H9 (cell line): ENCODE results near the gene CSRNP3. TPM values are rescaled to one million over a fixed set of nuclear protein-coding genes. Genes with fewer than 3 reads are reported as not detected.

ENCODE experiments used
- DNase-seq: peaks from one replicate; pipeline ENCODE4 v3.0.0-alpha.2; 2017
- H2AFZ ChIP-seq: one replicate; pipeline ENCODE4 v1.6.1; 2013; ENCODE audit warnings: mild to moderate bottlenecking, low read length, control low read depth, moderate library complexity
- H2AK5ac ChIP-seq: 2 replicates; pipeline ENCODE4 v1.6.1; 2013; ENCODE audit warnings: low read length, control low read depth, mixed read lengths; ENCODE audit not compliant: insufficient read length
- H2BK120ac ChIP-seq: one replicate; pipeline ENCODE4 v1.6.1; 2013; ENCODE audit warnings: low read depth, mild to moderate bottlenecking, low read length, control low read depth, inconsistent platforms; ENCODE audit not compliant: poor library complexity, severe bottlenecking
- H2BK12ac ChIP-seq: 2 replicates; pipeline ENCODE4 v1.6.1; 2013; ENCODE audit warnings: low read length, control low read depth, mixed read lengths, low read depth; ENCODE audit not compliant: insufficient read length
- H2BK15ac ChIP-seq: 2 replicates; pipeline ENCODE4 v1.6.1; 2013; ENCODE audit warnings: low read depth, low read length, control low read depth
- H2BK20ac ChIP-seq: one replicate; pipeline ENCODE4 v1.6.1; 2013; ENCODE audit warnings: low read depth, mild to moderate bottlenecking, low read length, control low read depth, inconsistent platforms; ENCODE audit not compliant: poor library complexity, severe bottlenecking
- H2BK5ac ChIP-seq: 2 replicates; pipeline ENCODE4 v1.6.1; 2013; ENCODE audit warnings: low read length, control low read depth, mixed read lengths; ENCODE audit not compliant: insufficient read length
- H3K14ac ChIP-seq: 2 replicates; pipeline ENCODE4 v1.6.1; 2013; ENCODE audit warnings: low read length, control low read depth; ENCODE audit not compliant: insufficient read depth
- H3K18ac ChIP-seq: 2 replicates; pipeline ENCODE4 v1.6.1; 2013; ENCODE audit warnings: low read depth, mild to moderate bottlenecking, mixed read lengths, low read length, control low read depth; ENCODE audit not compliant: insufficient read length
- H3K23ac ChIP-seq: 2 replicates; pipeline ENCODE4 v1.6.1; 2013; ENCODE audit warnings: low read length, control low read depth, mixed read lengths, low read depth; ENCODE audit not compliant: insufficient read length
- H3K23me2 ChIP-seq: 2 replicates; pipeline ENCODE4 v1.6.1; 2013; ENCODE audit warnings: low read depth, mild to moderate bottlenecking, mixed read lengths, low read length, control low read depth; ENCODE audit not compliant: insufficient read length, poor library complexity, severe bottlenecking
- H3K27ac ChIP-seq: 2 replicates; pipeline ENCODE4 v1.5.1; 2013; ENCODE audit warnings: low read length, control low read depth, mixed read lengths, low read depth; ENCODE audit not compliant: insufficient read length
- H3K27me3 ChIP-seq: 2 replicates; pipeline ENCODE4 v1.6.1; 2013; ENCODE audit warnings: low read length, control low read depth, inconsistent platforms; ENCODE audit not compliant: insufficient read depth
- H3K4ac ChIP-seq: 2 replicates; pipeline ENCODE4 v1.6.1; 2013; ENCODE audit warnings: low read depth, mild to moderate bottlenecking, control low read depth, inconsistent platforms, low read length, moderate library complexity
- H3K4me1 ChIP-seq: 2 replicates; pipeline ENCODE4 v1.6.1; 2013; ENCODE audit warnings: low read length, control low read depth, inconsistent platforms; ENCODE audit not compliant: insufficient read depth
- H3K4me2 ChIP-seq: 2 replicates; pipeline ENCODE4 v1.6.1; 2013; ENCODE audit warnings: low read length, control low read depth, mixed read lengths; ENCODE audit not compliant: insufficient read length, insufficient read depth
- H3K56ac ChIP-seq: 2 replicates; pipeline ENCODE4 v1.6.1; 2013; ENCODE audit warnings: low read depth, mild to moderate bottlenecking, mixed read lengths, low read length, control low read depth; ENCODE audit not compliant: insufficient read length
- H3K79me1 ChIP-seq: 2 replicates; pipeline ENCODE4 v1.6.1; 2013; ENCODE audit warnings: low read depth, mild to moderate bottlenecking, moderate library complexity, low read length, control low read depth, inconsistent platforms; ENCODE audit not compliant: insufficient read depth, poor library complexity, severe bottlenecking
- H3K79me2 ChIP-seq: 2 replicates; pipeline ENCODE4 v1.6.1; 2013; ENCODE audit warnings: low read length, control low read depth, inconsistent platforms; ENCODE audit not compliant: insufficient read depth
- H3K9ac ChIP-seq: 2 replicates; pipeline ENCODE4 v1.6.1; 2013; ENCODE audit warnings: low read length, control low read depth, mixed read lengths; ENCODE audit not compliant: insufficient read length; ENCODE audit errors: extremely low read depth
- H3K9me3 ChIP-seq: one replicate; pipeline ENCODE4 v1.6.1; 2013; ENCODE audit warnings: low read depth, low read length, inconsistent platforms; ENCODE audit not compliant: control insufficient read depth
- H3T11ph ChIP-seq: one replicate; pipeline ENCODE4 v1.6.1; 2013; ENCODE audit warnings: mild to moderate bottlenecking, low read length, control low read depth, inconsistent platforms
- H4K20me1 ChIP-seq: one replicate; pipeline ENCODE4 v1.6.1; 2013; ENCODE audit not compliant: control insufficient read depth, insufficient read length, insufficient read depth
- H4K5ac ChIP-seq: 2 replicates; pipeline ENCODE4 v1.6.1; 2013; ENCODE audit warnings: low read depth, mild to moderate bottlenecking, mixed read lengths, low read length, control low read depth; ENCODE audit not compliant: insufficient read length
- H4K8ac ChIP-seq: replicated peaks from 2 replicates; pipeline ENCODE4 v1.6.1; 2013; ENCODE audit warnings: low read length, control low read depth, mixed read lengths, low read depth; ENCODE audit not compliant: insufficient read length
- H4K91ac ChIP-seq: 2 replicates; pipeline ENCODE4 v1.6.1; 2013; ENCODE audit warnings: low read depth, mild to moderate bottlenecking, moderate library complexity, mixed read lengths, low read length, control low read depth; ENCODE audit not compliant: insufficient read length
- H3K27ac Mint-ChIP-seq, 3 experiments: 2 replicates in 2 of 3; 3 replicates in 1 of 3; pipeline ENCODE4 v1.8.0; 2020 to 2021; ENCODE audit warnings: mixed read lengths in 3 of 3, mild to moderate bottlenecking in 1 of 3, moderate library complexity in 1 of 3
- H3K27me3 Mint-ChIP-seq: 2 replicates; pipeline ENCODE4 v1.8.0; 2021; ENCODE audit warnings: low read depth, mild to moderate bottlenecking, moderate library complexity, mixed read lengths
- H3K36me3 Mint-ChIP-seq, 3 experiments: 2 replicates in 2 of 3; 3 replicates in 1 of 3; pipeline ENCODE4 v1.8.0; 2020 to 2021; ENCODE audit warnings: low read depth in 3 of 3, mixed read lengths in 3 of 3; ENCODE audit not compliant: insufficient read depth in 1 of 3
- H3K4me1 Mint-ChIP-seq, 2 experiments: 2 replicates each; pipeline ENCODE4 v1.8.0; 2020; ENCODE audit warnings: mixed read lengths in 2 of 2
- H3K4me3 Mint-ChIP-seq, 2 experiments: 2 replicates in 1 of 2; 3 replicates in 1 of 2; pipeline ENCODE4 v1.8.0; 2020 to 2021; ENCODE audit warnings: mild to moderate bottlenecking in 2 of 2, mixed read lengths in 2 of 2, moderate library complexity in 1 of 2
- H3K9me3 Mint-ChIP-seq, 2 experiments: 2 replicates in 1 of 2; 3 replicates in 1 of 2; pipeline ENCODE4 v1.8.0; 2020; ENCODE audit warnings: mild to moderate bottlenecking in 2 of 2, mixed read lengths in 2 of 2, moderate library complexity in 1 of 2
- CTCF ChIP-seq: fragments of 200-600 bp; sonication (generic); conservative IDR thresholded peaks from 3 replicates; pipeline ENCODE4 v1.8.0; 2021; ENCODE audit warnings: antibody characterized with exemption, mild to moderate bottlenecking
- WGBS: extraction: QIAGEN DNeasy Blood & Tissue Kit; methylation state at CpG from one replicate; pipeline ENCODE4 v1.1.7; 2013; ENCODE audit warnings: missing lambda C conversion rate, low lambda C conversion rate, mixed read lengths; ENCODE audit not compliant: insufficient read length; ENCODE audit errors: extremely low coverage; 5-methylcytosine and 5-hydroxymethylcytosine counted together
- total RNA-seq: library from RNA; stranded (reverse); gene quantifications from 2 replicates; pipeline ENCODE4 v1.2.1, GENCODE V29; 2021

The CSRNP3 gene
- total RNA-seq, 1 experiment from 2014 or later: 3.6 TPM

GRCh38 chr2:165567273-165567672 lies 97.8 kb downstream of the CSRNP3 start:
- Histone ChIP-seq H3K18ac (no peak overlapping the region), H3K56ac (no peak overlapping the region), H3K4ac (no peak overlapping the region), H2BK5ac (no peak overlapping the region), H3K23me2 (no peaks in the 10 kb centered on the region), H3K9me3 (no peaks in the 10 kb centered on the region), H3K4me2 (no peak overlapping the region), H3K79me2 (no peaks in the 10 kb centered on the region), H3T11ph (no peak overlapping the region), H3K9ac (no peak overlapping the region), H3K4me1 (peaks cover under 1% of the 10 kb centered on the region; the same call in 1 of the 2 replicates), H2AFZ (no peak overlapping the region), H4K91ac (no peak overlapping the region), H2BK12ac (no peak overlapping the region), H3K27ac (no peak overlapping the region), H2BK120ac (no peak overlapping the region), H3K23ac (no peak overlapping the region), H3K79me1 (no peaks in the 10 kb centered on the region), H4K20me1 (no peaks in the 10 kb centered on the region), H2BK15ac (no peak overlapping the region), H4K5ac (no peak overlapping the region), H2BK20ac (no peak overlapping the region), H2AK5ac (no peak overlapping the region), H4K8ac (no peak overlapping the region), H3K27me3 (no peaks in the 10 kb centered on the region), H3K14ac (no peak overlapping the region)
- peaks cover 14 to 19% of the 10 kb centered on the region in 2 experiments for H3K4me1 Mint-ChIP-seq
- WGBS: no CpG with 5 or more reads among the region's 2 CpGs
- H3K27me3 Mint-ChIP-seq: no peaks in the 10 kb centered on the region
- no peaks in the 10 kb centered on the region for H3K36me3 Mint-ChIP-seq
- H3K9me3 Mint-ChIP-seq: no peaks in the 10 kb centered on the region
- H3K4me3 Mint-ChIP-seq: no peak overlapping the region
- TF ChIP-seq CTCF: no peak
- H3K27ac Mint-ChIP-seq: no peak overlapping the region; a peak in 1 of 7 replicates
- no peak for DNase-seq
